8988T (cell line): Measurements from ENCODE around the gene ANO10.
"Not testable (repeated sequence)": the region's sequence is repeated elsewhere in the genome, so short reads cannot be mapped to it uniquely, and the experiment has no call there.

Source experiments
- DNase-seq: peaks from one replicate; pipeline ENCODE4 v3.0.0; 2011

Gene ANO10, protein sequence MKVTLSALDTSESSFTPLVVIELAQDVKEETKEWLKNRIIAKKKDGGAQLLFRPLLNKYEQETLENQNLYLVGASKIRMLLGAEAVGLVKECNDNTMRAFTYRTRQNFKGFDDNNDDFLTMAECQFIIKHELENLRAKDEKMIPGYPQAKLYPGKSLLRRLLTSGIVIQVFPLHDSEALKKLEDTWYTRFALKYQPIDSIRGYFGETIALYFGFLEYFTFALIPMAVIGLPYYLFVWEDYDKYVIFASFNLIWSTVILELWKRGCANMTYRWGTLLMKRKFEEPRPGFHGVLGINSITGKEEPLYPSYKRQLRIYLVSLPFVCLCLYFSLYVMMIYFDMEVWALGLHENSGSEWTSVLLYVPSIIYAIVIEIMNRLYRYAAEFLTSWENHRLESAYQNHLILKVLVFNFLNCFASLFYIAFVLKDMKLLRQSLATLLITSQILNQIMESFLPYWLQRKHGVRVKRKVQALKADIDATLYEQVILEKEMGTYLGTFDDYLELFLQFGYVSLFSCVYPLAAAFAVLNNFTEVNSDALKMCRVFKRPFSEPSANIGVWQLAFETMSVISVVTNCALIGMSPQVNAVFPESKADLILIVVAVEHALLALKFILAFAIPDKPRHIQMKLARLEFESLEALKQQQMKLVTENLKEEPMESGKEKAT

DNA sequence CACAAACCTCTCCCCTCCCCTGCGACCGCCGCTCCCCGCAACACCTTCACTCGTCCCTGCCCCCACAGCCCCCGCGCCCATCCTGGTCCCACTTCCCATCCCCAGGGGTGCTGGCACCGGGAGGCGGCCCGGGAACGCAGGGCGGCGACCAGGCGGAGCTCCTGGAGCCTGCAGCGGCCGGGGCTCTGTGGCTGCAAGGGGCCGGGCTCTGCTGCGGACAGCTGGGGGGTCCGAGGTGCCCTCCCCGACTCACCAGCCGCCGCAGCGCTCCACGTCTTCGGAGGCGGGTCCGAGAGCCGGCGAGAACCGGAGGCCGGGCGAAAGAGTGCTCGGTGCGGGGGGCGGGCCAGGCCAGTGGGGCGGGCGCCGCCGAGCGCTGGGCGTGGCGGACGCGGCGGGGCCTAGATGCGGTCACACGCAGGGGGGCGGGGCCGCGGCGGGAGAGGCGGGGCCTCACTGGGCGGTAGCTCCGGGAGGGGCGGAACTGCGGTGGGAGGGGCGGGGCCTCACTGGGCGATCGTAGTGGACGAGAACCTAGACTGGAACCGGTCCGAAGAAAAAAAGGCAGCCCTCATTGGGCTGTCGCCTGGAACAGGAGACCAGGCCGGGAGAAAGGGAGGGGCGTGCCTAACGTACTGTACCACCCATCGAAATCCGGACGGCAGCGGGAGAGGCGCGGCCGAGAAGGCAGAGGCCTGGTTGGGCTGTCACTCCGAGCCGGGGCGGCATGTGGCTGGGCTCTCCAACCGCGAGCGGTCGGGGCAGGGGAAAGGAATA, at the start of gene ANO10:
Gene ANO10, minus strand, starts transcription at position 356 of the 777 bp plus-strand sequence. CDS start 16,159 bp downstream, outside the sequence.
- DNase-seq: peak; percentile 82

DNA sequence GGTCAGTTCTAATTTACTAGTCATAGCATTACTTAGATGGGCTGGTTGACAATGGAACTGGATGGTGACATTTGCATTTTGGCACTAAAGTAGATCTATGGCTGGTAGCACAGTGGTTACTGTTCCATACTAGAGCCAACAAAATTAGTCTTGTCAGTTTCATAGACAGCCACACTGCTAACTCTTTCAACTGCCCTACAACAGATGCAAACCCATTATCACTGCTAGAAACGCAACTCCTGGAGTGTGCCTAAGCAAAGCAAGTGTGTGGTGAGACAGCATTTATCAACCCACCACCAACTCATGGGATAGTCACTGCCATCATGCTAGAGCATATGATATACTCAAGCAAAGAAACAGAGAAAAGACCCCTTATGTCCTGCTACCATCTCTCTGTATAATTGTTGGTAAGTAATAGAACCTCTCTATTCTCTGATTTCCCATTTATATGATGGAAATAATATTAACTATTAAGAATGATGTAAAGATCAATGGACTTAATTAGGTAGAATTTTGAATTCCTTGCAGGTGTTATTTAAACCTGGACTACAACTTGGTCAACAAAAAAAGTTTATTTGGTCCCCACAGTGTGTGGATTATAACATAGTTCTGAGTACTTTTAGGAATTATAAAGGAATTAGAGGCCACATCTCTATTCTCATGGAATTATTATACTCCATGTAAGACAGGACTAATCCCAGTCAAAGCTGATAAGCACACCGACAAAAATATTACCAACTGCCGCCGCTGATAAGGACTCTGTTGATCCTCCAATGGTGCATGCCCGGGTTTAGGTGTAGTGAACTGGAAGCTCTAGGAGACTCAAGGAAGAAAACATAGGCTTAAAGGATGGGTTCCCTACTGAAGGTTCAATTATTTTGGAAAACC, 49.1 kb upstream of the ANO10 start:
- DNase-seq: no peak

DNA sequence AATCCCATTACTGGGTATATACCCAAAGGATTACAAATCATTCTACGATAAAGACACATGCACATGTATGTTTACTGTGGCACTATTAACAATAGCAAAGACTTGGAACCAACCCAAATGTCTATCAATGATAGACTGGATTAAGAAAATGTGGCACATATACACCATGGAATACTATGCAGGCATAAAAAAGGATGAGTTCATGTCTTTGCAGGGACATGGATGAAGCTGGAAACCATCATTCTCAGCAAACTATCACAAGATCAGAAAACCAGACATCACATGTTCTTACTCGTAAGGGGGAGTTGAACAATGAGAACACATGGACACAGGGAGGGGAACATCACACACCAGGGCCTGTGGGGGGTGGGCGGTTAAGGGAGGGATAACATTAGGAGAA, 43.2 kb upstream of the ANO10 start:
- not testable (repeated sequence) for DNase-seq

DNA sequence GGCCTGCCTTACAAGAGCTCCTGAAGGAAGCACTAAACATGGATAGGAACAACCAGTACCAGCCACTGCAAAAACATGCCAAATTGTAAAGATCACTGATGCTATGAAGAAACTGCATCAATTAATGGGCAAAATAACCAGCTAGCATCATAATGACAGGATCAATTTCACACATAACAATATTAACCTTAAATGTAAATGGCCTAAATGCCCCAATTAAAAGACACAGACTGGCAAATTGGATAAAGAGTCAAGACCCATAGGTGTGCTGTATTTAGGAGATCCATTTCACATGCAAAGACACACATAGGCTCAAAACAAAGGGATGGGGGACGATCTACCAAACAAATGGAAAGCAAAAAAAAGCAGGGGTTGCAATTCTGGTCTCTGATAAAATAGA, 39.6 kb upstream of the ANO10 start:
- not testable (repeated sequence) for DNase-seq

DNA sequence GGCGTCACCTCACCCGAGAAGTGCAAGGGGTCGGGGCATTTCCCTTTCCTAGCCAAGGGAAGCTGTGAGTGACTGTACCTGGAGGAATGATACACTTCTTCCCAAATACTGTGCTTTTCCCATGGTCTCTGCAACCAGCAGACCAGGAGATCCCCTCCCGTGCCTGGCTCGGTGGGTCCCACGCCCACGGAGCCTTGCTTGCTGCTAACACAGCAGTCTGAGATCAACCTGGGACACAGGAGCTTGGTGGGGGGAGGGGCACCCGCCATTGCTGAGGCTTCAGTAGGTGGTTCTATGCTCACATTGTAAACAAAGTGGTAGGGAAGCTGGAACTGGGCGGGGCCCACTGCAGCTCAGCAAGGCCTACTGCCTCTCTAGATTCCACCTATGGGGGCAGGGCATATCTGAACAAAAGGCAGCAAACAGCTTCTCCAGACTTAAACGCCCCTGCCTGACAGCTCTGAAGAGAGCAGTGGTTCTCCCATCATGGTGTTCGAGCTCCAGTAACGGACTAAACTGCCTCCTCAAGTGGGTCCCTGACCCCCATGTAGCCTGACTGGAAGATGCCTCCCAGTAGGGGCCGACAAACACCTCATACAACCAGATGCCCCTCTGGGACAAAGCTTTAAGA, 37.6 kb upstream of the ANO10 start:
- no peak for DNase-seq

DNA sequence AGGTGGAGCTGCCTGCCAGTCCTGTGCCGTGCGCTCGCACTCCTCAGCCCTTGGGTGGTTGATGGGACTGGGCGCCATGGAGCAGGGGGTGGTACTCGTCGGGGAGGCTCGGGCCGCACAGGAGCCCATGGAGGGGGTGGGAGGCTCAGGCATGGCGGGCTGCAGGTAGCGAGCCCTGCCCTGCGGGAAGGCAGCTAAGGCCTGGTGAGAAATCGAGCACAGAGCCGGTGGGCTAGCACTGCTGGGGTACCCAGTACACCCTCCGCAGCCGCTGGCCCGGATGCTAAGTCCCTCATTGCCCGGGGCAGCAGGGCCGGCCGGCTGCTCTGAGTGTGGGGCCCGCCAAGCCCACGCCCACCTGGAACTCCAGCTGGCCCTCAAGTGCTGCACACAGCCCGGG, 34.6 kb upstream of the ANO10 start:
- not testable (repeated sequence) for DNase-seq

DNA sequence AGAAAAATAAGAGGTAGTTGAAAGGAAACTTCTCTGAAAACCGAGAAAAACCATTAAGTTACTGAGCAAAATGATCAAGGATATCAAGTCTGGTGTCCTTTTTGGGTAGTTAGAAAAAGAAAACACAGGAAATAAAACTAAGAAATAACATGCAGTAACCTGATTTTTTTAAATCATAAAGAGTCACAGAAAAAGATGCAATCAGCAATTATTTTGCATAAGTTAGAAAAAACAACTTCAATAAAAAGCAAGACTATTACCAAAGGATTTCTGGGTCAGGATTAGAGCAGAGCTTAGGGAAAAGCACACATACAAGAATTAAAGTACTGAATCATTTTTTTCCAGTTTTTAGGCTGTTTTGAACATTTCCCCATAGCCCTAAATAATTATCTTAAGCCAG, 28.5 kb upstream of the ANO10 start:
- DNase-seq: no peak

DNA sequence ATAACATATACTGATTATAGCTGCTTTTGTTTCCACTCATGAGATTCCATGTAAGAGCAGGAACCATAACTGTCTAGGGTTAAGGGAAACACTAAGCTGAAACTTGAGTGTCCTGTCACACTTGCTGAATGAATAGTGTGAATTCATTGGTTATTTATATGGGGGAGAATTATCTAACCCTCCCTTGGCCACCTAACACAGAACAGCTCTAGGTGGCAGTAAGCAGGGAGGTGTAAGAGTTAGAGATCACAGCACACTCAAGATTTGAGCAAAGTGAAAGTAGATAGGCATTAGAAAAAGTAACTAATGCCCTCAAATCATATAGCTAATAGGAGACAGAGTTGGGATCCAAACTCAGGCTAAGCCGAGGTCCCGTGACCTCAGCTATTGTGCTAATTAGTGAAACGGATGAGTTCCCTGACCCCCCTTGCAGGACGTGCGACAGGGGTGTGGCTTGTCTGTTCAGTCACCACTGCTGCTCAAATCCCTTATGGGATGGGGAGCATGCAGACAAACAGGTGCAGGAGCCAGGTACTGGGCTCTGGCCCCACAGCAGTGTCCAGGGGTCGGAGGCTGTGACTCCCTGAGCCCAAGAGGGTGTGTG, 27.7 kb upstream of the ANO10 start:
- DNase-seq: no peak

DNA sequence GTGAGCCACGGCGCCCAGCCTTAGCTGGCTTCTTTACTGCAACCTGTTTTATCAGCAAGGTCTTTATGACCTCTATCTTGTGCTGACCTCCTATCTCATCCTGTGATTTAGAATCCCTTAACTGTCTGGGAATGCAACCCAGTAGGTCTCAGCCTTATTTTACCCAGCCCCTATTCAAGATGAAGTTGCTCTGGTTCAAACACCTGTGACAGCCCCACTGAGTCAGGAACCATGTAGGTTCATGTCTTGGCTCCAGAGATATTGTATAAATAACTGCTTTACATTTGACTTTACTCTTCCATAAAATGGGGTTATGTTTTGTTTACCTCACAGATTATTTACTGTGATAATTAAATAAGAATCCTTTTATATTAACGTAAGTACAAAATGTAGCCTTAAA, 27.1 kb upstream of the ANO10 start:
- no peak for DNase-seq

DNA sequence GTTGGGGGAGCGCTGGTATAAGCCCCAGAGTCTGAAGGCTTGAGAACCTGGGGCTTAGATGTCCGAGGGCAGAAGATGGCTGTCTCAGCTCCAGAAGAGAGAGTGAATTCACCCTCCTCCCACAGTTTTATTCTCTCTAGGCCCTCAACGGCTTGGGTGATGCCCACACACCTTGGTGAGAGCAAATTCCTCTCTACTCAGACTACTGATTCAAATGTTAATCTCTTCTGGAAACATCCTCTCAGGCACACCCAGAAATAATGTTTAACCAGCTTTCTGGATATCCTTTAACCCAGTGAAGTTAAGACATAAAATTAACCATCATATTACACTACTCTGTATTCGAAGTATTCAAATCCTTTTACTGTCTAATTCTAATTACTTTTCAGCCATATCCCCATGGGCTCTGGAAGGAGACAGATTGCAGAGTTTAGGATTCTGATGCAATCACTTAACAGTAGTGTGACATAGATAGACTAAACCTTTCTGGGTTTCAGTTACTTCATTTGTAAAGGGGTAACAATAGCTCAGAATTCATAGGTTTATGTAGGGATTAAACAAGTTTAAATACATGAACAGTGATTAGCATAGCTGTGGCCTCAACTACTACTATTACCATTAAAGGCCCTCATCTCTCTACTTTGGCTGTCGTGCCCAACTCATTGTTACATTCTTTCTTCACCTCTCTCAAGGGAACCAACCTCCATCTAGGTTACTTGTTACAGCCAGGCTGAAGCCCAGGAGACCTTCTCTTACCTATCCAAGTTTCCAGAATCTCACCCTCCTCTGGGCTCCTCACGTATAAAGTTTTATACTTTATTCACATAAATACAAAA, 25.7 kb upstream of the ANO10 start:
- no peak for DNase-seq

DNA sequence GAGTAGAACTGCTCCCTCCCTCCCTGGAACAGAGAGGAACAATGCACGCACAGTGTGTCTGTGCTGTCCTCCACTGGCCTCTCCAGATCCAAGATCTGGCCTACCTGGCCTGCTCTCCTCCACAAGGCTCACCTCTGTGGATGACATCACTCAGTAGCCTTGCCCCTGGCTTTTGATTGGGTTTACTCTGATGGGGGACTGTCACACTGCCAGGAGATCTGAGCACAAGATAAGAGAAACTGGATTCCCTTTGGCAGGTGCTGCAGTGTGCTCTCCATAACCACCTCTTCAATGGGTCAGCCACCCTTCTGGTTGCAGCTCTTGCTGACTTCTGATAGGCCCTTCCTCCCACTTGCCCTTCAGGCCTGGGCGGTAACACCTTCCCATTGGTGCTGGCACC, 22.6 kb upstream of the ANO10 start:
- DNase-seq: no peak

DNA sequence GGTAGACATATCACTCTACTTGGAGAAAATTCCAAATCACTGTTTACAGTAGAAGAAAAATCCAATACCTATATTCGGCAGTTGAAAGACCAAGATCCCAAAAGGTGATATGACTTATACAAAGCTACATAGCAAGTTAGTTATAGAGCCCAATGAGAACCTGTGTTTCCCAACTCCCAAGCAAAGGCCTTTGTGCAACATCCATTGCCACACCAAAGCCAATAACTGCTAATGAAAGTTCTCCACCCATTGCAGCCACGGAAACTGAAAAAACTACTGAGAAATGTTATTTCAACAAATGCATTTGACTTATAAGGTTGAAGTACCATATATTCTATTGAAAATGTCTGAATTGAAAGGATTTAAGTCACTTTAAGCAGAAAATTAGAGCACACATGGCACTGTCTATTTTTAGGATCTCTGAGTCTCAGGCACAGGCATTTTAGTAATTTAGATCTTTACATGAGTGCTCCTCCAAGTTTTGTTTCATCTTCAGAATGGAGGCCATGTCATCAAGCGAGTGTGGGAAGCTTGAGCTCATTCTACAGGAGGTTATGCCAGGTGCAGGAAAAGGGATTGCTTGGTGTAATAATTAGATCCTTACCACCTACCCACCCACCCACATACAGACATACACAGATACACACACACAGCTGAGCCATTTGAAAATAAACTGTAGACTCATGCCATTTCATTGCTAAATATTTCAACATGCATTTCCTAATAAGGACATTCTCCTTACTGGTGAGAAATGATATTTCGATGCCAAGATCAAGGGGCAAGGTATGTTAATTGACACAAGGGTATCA, 19.7 kb upstream of the ANO10 start:
- no peak for DNase-seq

DNA sequence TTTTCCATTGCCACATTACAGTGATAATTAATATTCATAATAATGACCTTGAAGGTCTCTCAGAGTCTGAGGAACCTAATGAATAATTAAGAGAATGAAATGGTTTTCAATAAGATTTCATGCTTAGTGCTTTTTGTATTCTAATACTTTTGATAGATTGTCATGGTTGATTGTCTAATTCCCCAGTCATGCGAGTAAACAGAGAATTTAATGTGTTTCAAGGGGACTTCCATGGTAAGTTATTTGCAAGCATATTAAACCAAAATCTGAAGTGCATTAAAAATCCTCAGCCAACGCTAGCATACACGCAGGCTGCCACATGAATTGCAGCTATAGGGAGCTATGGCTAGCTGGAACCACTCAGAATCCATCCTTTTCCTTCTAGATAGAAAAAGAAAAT, 18.9 kb upstream of the ANO10 start:
- no peak for DNase-seq

DNA sequence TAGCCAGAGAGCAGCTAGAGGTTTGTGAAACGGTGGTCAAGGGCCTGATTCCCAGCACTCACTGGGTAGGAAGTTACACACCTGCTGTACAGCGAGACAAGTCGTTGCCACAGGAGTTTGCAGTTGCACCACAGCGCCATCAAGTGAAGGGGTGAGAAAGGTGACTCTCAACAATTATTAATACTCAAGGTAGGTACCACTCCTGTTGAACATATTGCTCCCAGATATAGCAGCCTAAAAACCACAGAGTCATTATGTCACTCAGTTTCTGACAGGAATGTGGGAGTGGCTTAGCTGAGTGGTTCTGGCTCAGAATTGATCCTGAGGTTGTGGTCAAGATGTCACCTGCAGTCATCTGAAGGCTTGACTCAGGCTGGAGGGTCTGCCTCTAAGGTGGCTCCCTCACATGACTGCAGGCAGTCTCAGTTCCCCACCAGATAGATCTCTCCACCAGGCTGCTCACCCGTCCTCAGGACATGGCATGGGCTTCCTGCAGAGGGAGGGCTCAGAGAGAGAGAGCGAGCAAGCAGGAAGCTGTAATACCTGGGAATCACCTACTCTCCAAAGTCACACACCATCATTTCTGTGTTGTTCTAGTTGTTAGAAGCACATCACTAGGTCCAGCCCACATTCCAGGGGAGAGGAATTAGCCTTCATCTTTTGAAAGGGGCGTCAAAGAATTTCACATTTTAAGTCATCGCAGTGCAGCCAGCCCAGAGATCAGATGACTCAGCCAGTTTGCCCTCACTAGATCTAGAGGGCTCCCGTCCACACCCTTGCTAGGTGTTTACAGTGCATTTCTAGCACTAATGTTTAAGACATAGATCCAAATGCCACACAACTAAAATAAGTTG, 17.0 kb upstream of the ANO10 start:
- DNase-seq: peak; percentile 26

DNA sequence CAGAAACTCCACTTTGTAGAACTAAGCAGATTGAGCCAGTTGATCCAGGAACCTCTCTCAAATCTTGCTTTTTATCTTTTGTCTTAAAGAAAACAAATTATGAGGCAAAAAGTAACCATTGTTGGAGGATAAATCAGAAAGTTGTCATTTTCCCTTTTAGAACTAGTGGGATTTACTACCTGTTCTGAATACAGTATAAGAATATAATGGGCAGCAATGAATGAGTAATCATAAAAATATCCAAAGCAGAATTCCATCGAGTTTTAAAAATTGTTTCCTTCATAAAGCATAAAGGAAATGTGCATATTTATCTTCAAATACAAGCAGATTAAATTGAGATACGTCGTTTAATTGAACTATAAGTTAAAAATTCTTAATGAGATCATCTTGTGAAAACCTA, 15.9 kb upstream of the ANO10 start:
- DNase-seq: no peak

DNA sequence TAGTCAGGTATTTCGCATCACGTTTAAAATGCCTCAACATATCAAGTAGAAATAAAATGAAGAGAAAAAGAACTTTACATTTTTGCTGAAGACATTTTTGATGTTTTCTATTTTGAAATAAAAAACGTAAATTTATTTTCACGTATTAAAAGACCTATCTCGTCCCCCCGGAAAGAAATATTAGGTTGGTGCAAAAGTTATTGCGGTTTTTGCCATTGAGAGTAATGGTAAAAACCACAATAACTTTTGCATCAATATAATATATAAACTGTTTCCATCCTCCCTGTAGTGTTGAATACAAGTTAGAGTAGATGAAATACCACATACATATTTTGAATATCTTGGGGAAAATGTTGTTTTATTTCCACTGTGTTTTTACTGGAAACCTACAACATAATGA, 11.2 kb upstream of the ANO10 start:
- no peak for DNase-seq

DNA sequence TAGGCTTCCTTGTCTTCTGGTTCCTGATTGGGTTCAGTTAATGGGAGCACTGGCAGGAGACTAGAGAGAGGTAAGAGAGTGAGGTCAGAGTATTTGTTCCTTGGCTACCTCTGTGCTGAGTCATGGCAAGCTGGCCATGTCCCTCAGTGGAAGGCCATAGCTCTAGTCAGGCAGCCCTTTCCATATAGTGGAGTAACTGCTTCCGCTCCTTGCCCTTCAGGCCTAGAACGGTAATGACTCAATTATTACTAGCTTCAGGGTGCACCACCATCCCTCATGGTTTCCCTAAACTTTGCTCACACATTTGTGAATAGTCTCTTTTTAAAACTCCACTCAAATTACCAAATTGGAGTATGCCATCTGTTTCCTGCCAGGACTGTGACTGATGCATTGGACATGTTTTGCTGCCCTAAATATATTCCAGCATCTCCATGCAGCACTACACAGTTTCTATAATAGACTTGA, 10.5 kb upstream of the ANO10 start:
- DNase-seq: no peak

DNA sequence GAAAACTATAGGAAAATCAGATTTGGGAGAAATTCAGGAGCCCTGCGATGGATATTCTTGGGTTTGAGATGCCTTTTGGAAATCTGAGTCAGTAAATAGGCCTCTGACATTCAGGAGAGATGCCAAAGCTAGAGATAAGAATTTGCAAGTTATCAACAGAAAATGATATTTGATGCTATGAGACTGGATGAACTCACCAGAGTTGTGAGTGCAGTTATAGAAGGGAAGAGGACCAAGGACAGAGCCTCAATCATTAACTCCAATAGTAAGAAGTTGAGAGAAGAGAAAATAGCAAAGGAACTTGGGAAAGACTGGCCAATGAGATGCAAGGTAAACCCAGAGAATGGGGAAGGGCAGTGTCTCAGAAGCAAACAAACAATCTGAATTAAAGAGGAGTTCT, 7.9 kb upstream of the ANO10 start:
- no peak for DNase-seq

DNA sequence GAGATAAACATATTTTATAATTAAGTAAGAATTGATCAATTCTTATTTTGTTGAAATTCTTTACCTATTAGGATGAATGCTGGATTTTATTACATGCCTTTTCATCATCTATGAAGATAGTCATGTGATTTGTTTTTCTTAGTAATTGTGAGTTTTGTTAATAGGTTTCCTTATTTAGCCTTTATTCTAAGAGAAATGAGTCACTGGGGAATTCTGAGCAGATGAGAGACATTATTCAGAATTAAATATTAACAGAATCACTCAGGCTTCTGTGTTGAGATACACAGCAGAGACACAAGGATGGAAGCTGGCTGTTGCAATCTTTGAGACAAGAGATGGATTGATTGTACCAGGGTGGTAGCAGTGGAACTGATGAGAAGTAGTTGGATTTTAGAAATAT, 7.4 kb upstream of the ANO10 start:
- DNase-seq: no peak
